Measurements from ENCODE around the gene ATE1.
"Not testable (repeated sequence)": the region's sequence is repeated elsewhere in the genome, so short reads cannot be mapped to it uniquely, and the experiment has no call there.

The ATE1 gene

GRCh38 chr10:121927841-121928527 is at the start of gene ATE1:
ATE1 (minus strand) TSS chr10:121928031; CDS start chr10:121927949, 82 bp downstream.
- peak; percentile 66 to 76 for DNase-seq (ENCODE audit: low read depth in 2 of 2)

- no peak for DNase-seq (ENCODE audit: low read depth in 2 of 2)
Measured at GRCh38 chr10:121976607-121977006, 48.8 kb upstream of the ATE1 start.

- no peak for DNase-seq (ENCODE audit: low read depth in 2 of 2)
Measured at GRCh38 chr10:121975295-121976086, 47.7 kb upstream of the ATE1 start.

- DNase-seq (ENCODE audit: low read depth in 2 of 2): peak; percentile 59 to 66
Measured at GRCh38 chr10:121974535-121975294, 46.9 kb upstream of the ATE1 start, which contains the start of gene NSMCE4A. NSMCE4A (minus strand) TSS chr10:121975217; CDS start chr10:121975165, 52 bp downstream.

DNA sequence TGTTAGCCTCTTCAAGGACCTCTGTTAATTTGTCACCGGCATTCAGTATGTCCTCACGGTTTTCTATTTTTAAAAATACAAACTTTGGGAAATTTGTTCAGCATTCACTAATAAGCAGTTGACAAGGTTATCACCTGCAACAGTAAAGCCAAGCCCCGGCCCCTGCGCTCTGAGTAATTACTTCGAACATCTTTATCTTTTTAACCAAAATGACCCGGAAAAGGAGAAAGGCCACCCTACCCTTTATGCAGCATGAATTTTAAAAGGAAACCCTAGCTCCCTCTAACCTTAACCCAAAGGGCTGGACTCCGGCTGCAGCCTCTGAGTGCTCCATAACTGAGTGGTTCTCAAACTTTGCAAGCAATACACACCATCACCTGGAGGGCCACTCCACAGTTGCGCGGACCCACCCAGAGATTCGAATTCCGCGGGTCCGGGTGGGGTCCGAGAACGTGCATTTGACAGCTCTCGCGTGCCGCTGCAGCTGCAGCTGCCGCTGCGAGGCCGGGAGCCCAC is 46.2 kb upstream of the ATE1 start:
- no peak for DNase-seq (ENCODE audit: low read depth in 2 of 2)

- DNase-seq (ENCODE audit: low read depth in 2 of 2): not testable (repeated sequence)
Measured at GRCh38 chr10:121969086-121969485, 41.3 kb upstream of the ATE1 start.

GRCh38 chr10:121965996-121966395 is 38.2 kb upstream of the ATE1 start:
- no peak for DNase-seq (ENCODE audit: low read depth in 2 of 2)

GRCh38 chr10:121961456-121961855 is 33.6 kb upstream of the ATE1 start:
- no peak for DNase-seq (ENCODE audit: low read depth in 2 of 2)

DNA sequence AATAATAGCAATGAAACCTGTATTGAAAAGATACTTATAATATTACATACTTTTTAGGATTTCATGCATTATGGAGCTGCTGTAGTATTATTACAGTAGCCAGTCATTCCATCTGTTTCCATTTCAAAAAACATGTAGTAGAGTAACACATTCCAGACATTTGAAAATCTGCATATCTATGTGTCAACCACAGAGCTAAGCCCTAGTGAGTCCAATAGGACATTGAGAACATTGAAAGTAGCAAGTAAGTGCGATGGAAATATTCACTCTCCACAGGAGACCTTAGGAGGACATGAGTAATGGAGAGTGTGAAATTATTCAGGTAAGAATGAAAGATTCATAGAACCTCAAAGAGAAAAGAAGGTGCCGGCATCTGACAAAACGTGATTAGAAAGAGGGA is 31.8 kb upstream of the ATE1 start:
- DNase-seq (ENCODE audit: low read depth in 2 of 2): no peak

DNA sequence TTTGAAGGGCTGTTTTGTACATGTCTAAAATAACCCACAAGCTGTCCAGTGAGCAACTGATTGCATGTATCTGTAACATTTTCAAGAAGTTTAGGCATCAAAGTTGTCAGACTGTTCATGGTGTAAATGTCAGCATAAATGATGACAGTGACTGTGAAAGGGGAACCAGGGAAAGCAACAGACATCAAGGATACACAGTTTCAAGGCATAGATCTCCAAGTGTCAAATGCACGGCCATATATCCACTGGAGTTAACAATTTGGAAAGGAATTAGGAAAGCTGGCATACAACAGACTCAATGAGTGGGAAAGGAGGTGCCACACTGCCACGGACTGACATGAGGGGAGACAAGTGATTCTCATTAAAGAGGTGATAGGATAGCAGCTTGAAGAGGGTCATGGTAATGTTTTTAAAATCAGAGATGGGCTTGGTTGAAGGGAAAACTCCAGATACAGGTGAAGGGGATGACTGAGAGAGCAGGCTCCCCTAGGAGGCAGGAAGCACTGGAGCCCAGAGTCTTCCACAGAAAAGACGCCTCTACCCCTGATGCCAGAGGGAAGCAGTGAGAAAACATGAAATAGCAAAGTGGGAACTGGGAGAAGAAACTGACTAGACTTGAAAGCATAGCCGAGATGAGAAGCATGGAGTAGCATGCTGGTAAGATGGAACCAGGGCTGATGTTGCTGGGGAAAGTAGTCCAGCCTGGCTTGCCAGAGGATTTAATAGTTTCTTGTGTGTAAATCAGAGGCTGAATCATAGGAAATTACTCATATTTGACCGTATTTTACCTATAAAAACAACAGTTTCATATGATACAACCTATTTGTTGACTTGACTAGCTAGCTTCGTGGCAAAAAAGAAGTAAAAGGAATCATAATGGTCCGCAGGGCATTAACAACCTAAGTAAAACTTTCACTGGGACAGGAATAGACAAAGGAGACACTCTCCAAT is 28.6 kb upstream of the ATE1 start:
- DNase-seq (ENCODE audit: low read depth in 2 of 2): no peak

DNA sequence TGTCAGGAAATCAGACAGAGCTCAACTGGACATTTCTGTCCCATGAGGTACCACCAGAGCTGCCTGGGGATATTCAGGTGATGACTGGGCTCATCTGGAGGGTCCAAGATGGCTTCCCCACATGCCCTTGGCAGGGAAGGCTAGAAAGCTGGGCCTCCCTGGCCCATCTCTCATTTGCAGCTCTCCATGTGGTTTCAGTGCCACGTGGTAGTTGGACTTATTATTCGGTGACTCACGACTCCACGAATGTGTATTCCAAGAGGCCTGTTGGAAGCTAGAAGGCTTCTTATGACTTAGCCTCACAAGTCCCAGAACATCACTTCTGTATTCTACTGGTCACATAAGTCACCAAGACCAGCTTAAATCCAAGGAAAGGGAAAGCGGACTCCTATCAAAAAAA is 24.4 kb upstream of the ATE1 start:
- no peak for DNase-seq (ENCODE audit: low read depth in 2 of 2)

GRCh38 chr10:121949451-121949850 is 21.6 kb upstream of the ATE1 start:
- DNase-seq (ENCODE audit: low read depth in 2 of 2): no peak

- DNase-seq (ENCODE audit: low read depth in 2 of 2): no peak
Measured at GRCh38 chr10:121949049-121949448, 21.2 kb upstream of the ATE1 start.

GRCh38 chr10:121947343-121948330 is 19.8 kb upstream of the ATE1 start:
- no peak for DNase-seq (ENCODE audit: low read depth in 2 of 2)

GRCh38 chr10:121942749-121943416 is 15.1 kb upstream of the ATE1 start:
- no peak for DNase-seq (ENCODE audit: low read depth in 2 of 2)

- no peak for DNase-seq (ENCODE audit: low read depth in 2 of 2)
Measured at GRCh38 chr10:121941532-121941931, 13.7 kb upstream of the ATE1 start.

- no peak for DNase-seq (ENCODE audit: low read depth in 2 of 2)
Measured at GRCh38 chr10:121936295-121936694, 8.5 kb upstream of the ATE1 start.

GRCh38 chr10:121935702-121936101 is 7.9 kb upstream of the ATE1 start:
- DNase-seq (ENCODE audit: low read depth in 2 of 2): no peak

Data from stimulated activated CD4-positive, alpha-beta T cell treated with anti-CD3 and anti-CD28 coated beads, Interleukin-12 subunit alpha, Interleukin-12 subunit beta, amount 100 ng/mL, for 24 hours (primary cell).